K562 (cell line): Measurements from ENCODE around the gene B4GALNT3. TPM values are rescaled to one million over a fixed set of nuclear protein-coding genes. Genes with fewer than 3 reads are reported as not detected.

Source experiments
- ATAC-seq: fragments of 200-7000 bp; cut with Tn5 transposase; 3 replicates; pipeline ENCODE4 v1.9.1; 2020; ENCODE audit warnings: moderate library complexity
- BruUV-seq: library from RNA; stranded (reverse); fragments of 400-500 nt; replicated peaks from 2 replicates; lab custom pipeline; 2021; lab: Mats Ljungman, UMichigan
- CTCF ChIA-PET: fragments of 300-600 bp; formaldehyde crosslinking; extraction: SDS; loops from one replicate; lab custom pipeline; 2021; ENCODE audit warnings: low intra/inter-chr PET ratio; lab: Yijun Ruan, JAX
- POLR2A ChIA-PET: fragments of 300-600, 350-650 bp; sonication (Branson Sonifier 250); formaldehyde crosslinking; extraction: SDS; loops from one replicate; lab custom pipeline; 2021; ENCODE audit warnings: antibody characterized with exemption, inconsistent platforms; lab: Yijun Ruan, JAX
- DNase-seq, 4 experiments: peaks; one replicate each; pipeline versions ENCODE4 v3.0.0 to v3.0.0-alpha.2; 2011 to 2018; ENCODE audit warnings: low spot score in 3 of 4, mixed read lengths in 3 of 4; ENCODE audit errors: extremely low read depth in 1 of 4
- FAIRE-seq: peaks from 2 replicates; lab custom pipeline; 2011; peaks lifted over from hg19 to GRCh38; lab: Jason Lieb, UNC
- H2AFZ ChIP-seq: 2 replicates; pipeline ENCODE4 v1.6.0; 2011; ENCODE audit warnings: low read depth, low read length, control low read depth, inconsistent platforms
- H3K27ac ChIP-seq: fragments of 200-600 bp; 3 replicates; pipeline ENCODE4 v1.8.0; 2011; ENCODE audit warnings: low read depth, mild to moderate bottlenecking, control low read depth, inconsistent platforms, low read length, moderate library complexity, mixed read lengths; ENCODE audit errors: extremely low read depth
- H3K27me3 ChIP-seq, 2 experiments: fragments of 300-600 bp in 1 of 2; 2 replicates in 1 of 2; 3 replicates in 1 of 2; pipeline versions ENCODE4 v1.6.0 to v1.8.0; 2011; ENCODE audit warnings: inconsistent platforms in 2 of 2, low read length in 2 of 2, mild to moderate bottlenecking in 1 of 2, mixed read lengths in 1 of 2, moderate library complexity in 1 of 2; ENCODE audit not compliant: control insufficient read depth in 2 of 2, insufficient read depth in 2 of 2
- H3K36me3 ChIP-seq: fragments of 300-600 bp; 3 replicates; pipeline ENCODE4 v1.8.0; 2011; ENCODE audit warnings: mild to moderate bottlenecking, low read length, inconsistent platforms; ENCODE audit not compliant: control insufficient read depth, insufficient read depth
- H3K4me1 ChIP-seq, 2 experiments: fragments of 200-600 bp in 1 of 2; replicated peaks in 1 of 2; 2 replicates in 1 of 2; 3 replicates in 1 of 2; pipeline versions ENCODE4 v1.5.1 to v1.8.0; 2011; ENCODE audit warnings: inconsistent platforms in 2 of 2, low read length in 2 of 2, mild to moderate bottlenecking in 1 of 2, mixed read lengths in 1 of 2, moderate library complexity in 1 of 2; ENCODE audit not compliant: control insufficient read depth in 2 of 2, insufficient read depth in 2 of 2
- H3K4me2 ChIP-seq: 2 replicates; pipeline ENCODE4 v1.6.1; 2011; ENCODE audit warnings: low read length, control low read depth, inconsistent platforms, mixed read lengths; ENCODE audit not compliant: insufficient read depth
- H3K4me3 ChIP-seq: fragments of 200-600 bp; sonication (generic), shearing (Covaris generic); 2 replicates; pipeline ENCODE4 v1.5.1; 2016; ENCODE audit warnings: control low read depth, inconsistent platforms
- H3K79me2 ChIP-seq: fragments of 200-600 bp; 3 replicates; pipeline ENCODE4 v1.8.0; 2011; ENCODE audit warnings: low read length, inconsistent platforms; ENCODE audit not compliant: control insufficient read depth, insufficient read depth
- H3K9ac ChIP-seq, 2 experiments: 2 replicates each; pipeline versions ENCODE4 v1.6.0 to v1.6.1; 2011; ENCODE audit warnings: low read depth in 2 of 2, low read length in 2 of 2, control low read depth in 1 of 2, inconsistent platforms in 1 of 2, mild to moderate bottlenecking in 1 of 2, mixed read lengths in 1 of 2; ENCODE audit not compliant: insufficient read depth in 1 of 2
- H3K9me1 ChIP-seq: one replicate; pipeline ENCODE4 v1.6.0; 2011; ENCODE audit warnings: inconsistent platforms, mild to moderate bottlenecking, low read length, moderate library complexity; ENCODE audit not compliant: control insufficient read depth, insufficient read depth
- H3K9me3 ChIP-seq: replicated peaks from 2 replicates; pipeline ENCODE4 v1.5.1; 2011; ENCODE audit warnings: low read depth, low read length, inconsistent platforms; ENCODE audit not compliant: control insufficient read depth, insufficient read depth
- H4K20me1 ChIP-seq: replicated peaks from 2 replicates; pipeline ENCODE4 v1.6.1; 2011; ENCODE audit warnings: low read length, inconsistent platforms, mixed read lengths; ENCODE audit not compliant: control insufficient read depth, insufficient read depth
- BHLHE40 ChIP-seq: IDR thresholded peaks from 2 replicates; pipeline ENCODE4 v1.6.1; 2011; ENCODE audit warnings: low read length, improper control_type of control experiment
- E2F6 ChIP-seq, 2 experiments: IDR thresholded peaks; 2 replicates each; pipeline ENCODE4 v1.6.1; 2011; ENCODE audit warnings: borderline replicate concordance in 1 of 2, control low read depth in 1 of 2, low read depth in 1 of 2, low read length in 1 of 2, mild to moderate bottlenecking in 1 of 2, mixed read lengths in 1 of 2, moderate library complexity in 1 of 2; ENCODE audit not compliant: insufficient read depth in 1 of 2, insufficient read length in 1 of 2, poor library complexity in 1 of 2, severe bottlenecking in 1 of 2; ENCODE audit errors: extremely low read depth in 1 of 2
- EP300 ChIP-seq: IDR thresholded peaks from 2 replicates; pipeline ENCODE4 v1.6.1; 2012; ENCODE audit warnings: low read length, improper control_type of control experiment
- EP400 ChIP-seq: fragments of 450-650 bp; IDR thresholded peaks from 2 replicates; pipeline ENCODE4 v1.6.1; 2017; ENCODE audit warnings: antibody characterized with exemption, mild to moderate bottlenecking, moderate library complexity
- HOMEZ ChIP-seq: fragments of 250-450 bp; sonication (Bioruptor Pico); IDR thresholded peaks from 2 replicates; pipeline ENCODE4 v1.4.0; 2020; ENCODE audit warnings: mild to moderate bottlenecking, moderate library complexity
- JUNB ChIP-seq: fragments of 450-650 bp; formaldehyde crosslinking; conservative IDR thresholded peaks from 2 replicates; pipeline ENCODE4 v1.4.0; 2020; ENCODE audit warnings: mild to moderate bottlenecking
- L3MBTL2 ChIP-seq: fragments of 450-650 bp; IDR thresholded peaks from 2 replicates; pipeline ENCODE4 v1.6.1; 2016; ENCODE audit warnings: mild to moderate bottlenecking, moderate library complexity
- NONO ChIP-seq, 2 experiments: fragments of 200-400 bp in 1 of 2; fragments of 450-650 bp in 1 of 2; formaldehyde crosslinking in 1 of 2; IDR thresholded peaks; 2 replicates each; pipeline ENCODE4 v1.6.1; 2017; ENCODE audit warnings: low read depth in 2 of 2, mild to moderate bottlenecking in 2 of 2, moderate library complexity in 2 of 2, low read length in 1 of 2
- RB1 ChIP-seq: fragments of 450-650 bp; IDR thresholded peaks from 2 replicates; pipeline ENCODE4 v1.6.1; 2017; ENCODE audit warnings: low read depth, mild to moderate bottlenecking
- RFX5 ChIP-seq: IDR thresholded peaks from 2 replicates; pipeline ENCODE4 v1.6.1; 2011; ENCODE audit warnings: low read depth, mild to moderate bottlenecking, improper control_type of control experiment, low read length
- SMC3 ChIP-seq: conservative IDR thresholded peaks from 2 replicates; pipeline ENCODE4 v1.6.1; 2011; ENCODE audit warnings: low read depth, low read length, improper control_type of control experiment; ENCODE audit not compliant: insufficient read depth
- STAG1 ChIP-seq: sonication (generic); formaldehyde crosslinking; IDR thresholded peaks from 2 replicates; pipeline ENCODE4 v1.5.0; 2020; ENCODE audit warnings: missing genetic modification reagents, borderline replicate concordance
- ZBTB7A ChIP-seq: IDR thresholded peaks from 2 replicates; pipeline ENCODE4 v1.6.1; 2011; ENCODE audit warnings: low read depth, mild to moderate bottlenecking, low read length, moderate library complexity, borderline replicate concordance; ENCODE audit not compliant: control insufficient read depth
- ZNF395 ChIP-seq: fragments of 200-800 bp; sonication (Bioruptor generic); IDR thresholded peaks from 2 replicates; pipeline ENCODE4 v1.6.1; 2017; ENCODE audit warnings: missing genetic modification characterization, missing compliant biosample characterization
- ZNF75A ChIP-seq: fragments of 450-650 bp; formaldehyde crosslinking; IDR thresholded peaks from 2 replicates; pipeline ENCODE4 v1.4.0; 2020; ENCODE audit warnings: mild to moderate bottlenecking
- WGBS: fragments of 100-300 bp; shearing (Covaris generic); methylation state at CpG from one replicate; pipeline ENCODE4 v1.1.6; 2016; ENCODE audit warnings: low coverage, mixed read lengths; ENCODE audit not compliant: insufficient coverage; ENCODE audit errors: missing lambda C conversion rate; 5-methylcytosine and 5-hydroxymethylcytosine counted together
- in situ Hi-C: fragments of 300-500 bp; cut with MboI; formaldehyde crosslinking; loops from 4 replicates; pipeline ENCODE4 v1.15.0; 2018; ENCODE audit warnings: inconsistent platforms, mixed read lengths
- intact Hi-C: fragments of 100-400 bp; cut with micrococcal nuclease; formaldehyde crosslinking; loops from 2 replicates; pipeline ENCODE4 v1.14.2; 2022
- polyA plus RNA-seq, 8 experiments: library from polyadenylated mRNA; depleted of rRNA in 4 of 8; stranded (reverse) in 5 of 8; unstranded in 3 of 8; fragments of >200 nt; fragmentation: Nextera tagmentation in 2 of 8; fragmentation: Illumina TruSeq in 1 of 8; extraction: Ambion mirVana in 2 of 8; extraction: Trizol in 1 of 8; gene quantifications; 2 replicates each; pipeline versions ENCODE4 v1.2.1 to v1.2.3, GENCODE V29; 2011 to 2014; ENCODE audit warnings: inconsistent platforms in 1 of 8, missing spikeins in 1 of 8
- total RNA-seq, 7 experiments: library from RNA; depleted of rRNA in 6 of 7; stranded (reverse); fragments of >200 nt in 6 of 7; fragmentation: Illumina TruSeq in 2 of 7; extraction: Trizol in 2 of 7; gene quantifications; 2 replicates each; pipeline versions ENCODE4 v1.2.1 to v1.2.3, GENCODE V29; 2011 to 2021; ENCODE audit warnings: low replicate concordance in 1 of 7

Gene B4GALNT3
- total and polyA plus RNA-seq, 9 of the 15 experiments (the other 6 are each of a cell fraction or from before 2014, with no cell fraction given) = 0.04 to 0.36 (median 0.10) TPM; not detected in 6

- CTCF ChIA-PET = interaction anchor here (0.8 to 3.2 kb wide), 4 partner anchors 83 to 105 kb away, joined by 3 to 48 read pairs (median 18); no protein-coding TSS in a partner anchor
- Histone ChIP-seq H3K4me3 (no peak overlapping the region; the same call in 1 of the 2 replicates), H3K4me2 (peak overlapping the region; percentile 72), H3K4me1 (peaks cover 0 to 19% of the 10 kb centered on the region in 2 experiments; a peak in 3 of 5 replicates), H3K9me1 (peaks cover 3% of the 10 kb centered on the region), H3K36me3 (no peaks in the 10 kb centered on the region), H4K20me1 (no peaks in the 10 kb centered on the region; the same call in 1 of the 2 replicates), H3K9ac (peak overlapping the region in 1 of 2 experiments; percentile 50; a peak in 1 of 4 replicates), H2AFZ (peak overlapping the region; percentile 69), H3K9me3 (no peaks in the 10 kb centered on the region), H3K79me2 (no peaks in the 10 kb centered on the region), H3K27ac (no peak overlapping the region), H3K27me3 (peaks cover 3 to 56% of the 10 kb centered on the region in 2 experiments; a peak in 3 of 5 replicates)
- DNase-seq = peak; percentile 80 to 85 (median 84)
- BruUV-seq = no TSS peak
- intact Hi-C loops = loop anchor here (1.0 to 2.0 kb wide), 2 partner anchors 92 to 105 kb away; no protein-coding TSS in a partner anchor
- 7% methylated on average over 14 of the region's 44 CpGs for WGBS
- POLR2A ChIA-PET = interaction anchor here (1.3 kb wide), 1 partner anchor 12 kb away, joined by 4 read pairs; no protein-coding TSS in a partner anchor
- FAIRE-seq = no peak
- in situ Hi-C loops = no loop called here
- ATAC-seq = peak; percentile 96
- TF ChIP-seq STAG1 (CRISPR knock-in tag) (peak; percentile 78; the same call in 1 of the 2 replicates), JUNB (CRISPR knock-in tag) (no peak), ZNF75A (CRISPR knock-in tag) (no peak), NONO (IDR thresholded peaks at IDR 0.05; ENCODE audit: low read depth in 2 of 2, low read length in 1 of 2) (0 out of 4 replicates have a peak, but pooled peaks of 1 of the 2 experiments have one; percentile 37), EP400 (peak; percentile 28; the same call in 1 of the 2 replicates), RB1 (peak; percentile 89; the same call in 1 of the 2 replicates), ZBTB7A (peak; percentile 56; the same call in 1 of the 2 replicates), SMC3 (peak; percentile 95), BHLHE40 (0 out of 2 replicates have a peak, but pooled peaks have one; percentile 13), EP300 (peak; percentile 24; the same call in 1 of the 2 replicates), ZNF395 (CRISPR knock-in tag) (no peak), HOMEZ (no peak), L3MBTL2 (peak; percentile 12; the same call in 1 of the 2 replicates), RFX5 (peak; percentile 83), E2F6 (IDR thresholded peaks at IDR 0.05; ENCODE audit: borderline replicate concordance in 1 of 2, extremely low read depth in 1 of 2, insufficient read depth in 1 of 2, insufficient read length in 1 of 2, low read depth in 1 of 2, low read length in 1 of 2, poor library complexity in 1 of 2, severe bottlenecking in 1 of 2) (peak in 1 of 2 experiments; percentile 61)
Observed at GRCh38 chr12:546920-547845, 87.4 kb downstream of the B4GALNT3 start.
